ENCODE measurements around the gene TMPRSS12. TPM values are rescaled to one million over a fixed set of nuclear protein-coding genes. Genes with fewer than 3 reads are reported as not detected.

Gene TMPRSS12
- total RNA-seq, 2 experiments from 2014 or later: not detected

- peak overlapping the region; percentile 95 for H2AFZ ChIP-seq (ENCODE audit: low read length)
- H3K4me2 ChIP-seq (ENCODE audit: low read length): peak overlapping the region; percentile 77
- TF ChIP-seq CTCF (conservative IDR thresholded peaks at IDR 0.05; ENCODE audit: low read length) (no peak), EZH2phosphoT487 (IDR thresholded peaks at IDR 0.05; ENCODE audit: borderline replicate concordance, low read depth, low read length) (no peak)
- CTCF ChIA-PET (ENCODE audit: unreplicated experiment): no interaction called here
- POLR2A ChIA-PET: interaction anchor here (0.7 to 1.9 kb wide), 8 partner anchors 10 to 444 kb away, joined by 3 to 5 read pairs (median 3); no protein-coding TSS in a partner anchor
- 0 out of 2 replicates have a peak, but pooled peaks cover 8% of the 10 kb centered on the region for H3K36me3 ChIP-seq (ENCODE audit: insufficient read depth, low read length)
- H3K27ac ChIP-seq (ENCODE audit: low read depth, low read length, poor library complexity, severe bottlenecking): peak overlapping the region; percentile 99
- no peaks in the 10 kb centered on the region for H3K9me2 ChIP-seq (ENCODE audit: insufficient read depth, low read length)
- DNase-seq (ENCODE audit: low spot score): peak; percentile 64
- intact Hi-C loops (cut with micrococcal nuclease; ENCODE audit: unreplicated experiment): loop anchor here (2.0 kb wide), 4 partner anchors 63 to 315 kb away; partner anchors contain the start of genes ATF1, DAZAP2 and SLC11A2
- TSS peak; percentile 96 for BruUV-seq (replicated peaks)
- H4K20me1 ChIP-seq (ENCODE audit: insufficient read depth, low read length): no peaks in the 10 kb centered on the region; the same call in 1 of the 2 replicates
- no peaks in the 10 kb centered on the region for H3K9me3 ChIP-seq (ENCODE audit: low read length)
- peaks cover 53% of the 10 kb centered on the region for H3K4me1 ChIP-seq (ENCODE audit: insufficient read depth, low read length, poor library complexity, severe bottlenecking)
- H3K4me3 ChIP-seq (ENCODE audit: low read depth, low read length, poor library complexity, severe bottlenecking): peak overlapping the region; percentile 65
- H3K79me2 ChIP-seq (ENCODE audit: insufficient read depth, low read depth, low read length): peaks cover 39% of the 10 kb centered on the region
Observed at GRCh38 chr12:50923361-50924130, 80.8 kb downstream of the TMPRSS12 start.

DNA sequence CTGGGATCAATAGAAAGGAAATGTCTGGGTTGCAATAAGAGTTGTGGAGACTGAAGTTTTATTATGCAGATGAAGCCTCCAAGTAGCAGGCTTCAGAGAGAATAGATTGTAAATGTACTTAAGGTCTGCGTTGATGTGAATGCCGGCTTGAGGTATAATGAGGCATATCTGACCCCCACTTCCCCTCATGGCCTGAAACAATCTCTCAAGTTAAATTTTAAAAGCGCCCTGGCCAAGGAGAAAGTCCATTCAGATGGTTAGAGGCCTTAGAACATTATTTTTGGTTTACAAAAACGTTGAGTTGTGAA lies 81.4 kb downstream of the TMPRSS12 start:
- intact Hi-C loops (cut with micrococcal nuclease; ENCODE audit: unreplicated experiment): loop anchor here (2.0 kb wide), 3 partner anchors 63 to 159 kb away; partner anchors contain the start of genes ATF1 and SLC11A2

More for the DNA sequence above, 81.4 kb downstream of the TMPRSS12 start:
- no peaks in the 10 kb centered on the region for H3K9me3 ChIP-seq (ENCODE audit: low read length)
- 0 out of 2 replicates have a peak, but pooled peaks cover 8% of the 10 kb centered on the region for H3K36me3 ChIP-seq (ENCODE audit: insufficient read depth, low read length)
- peak overlapping the region; percentile 65 for H3K4me3 ChIP-seq (ENCODE audit: low read depth, low read length, poor library complexity, severe bottlenecking)
- peaks cover 45% of the 10 kb centered on the region for H3K79me2 ChIP-seq (ENCODE audit: insufficient read depth, low read depth, low read length)
- DNase-seq (ENCODE audit: low spot score): no peak
- peak overlapping the region; percentile 95; the same call in 1 of the 2 replicates for H2AFZ ChIP-seq (ENCODE audit: low read length)
- H4K20me1 ChIP-seq (ENCODE audit: insufficient read depth, low read length): no peaks in the 10 kb centered on the region; the same call in 1 of the 2 replicates
- H3K9me2 ChIP-seq (ENCODE audit: insufficient read depth, low read length): no peaks in the 10 kb centered on the region
- BruUV-seq (replicated peaks): no TSS peak
- peak overlapping the region; percentile 99 for H3K27ac ChIP-seq (ENCODE audit: low read depth, low read length, poor library complexity, severe bottlenecking)
- TF ChIP-seq CTCF (conservative IDR thresholded peaks at IDR 0.05; ENCODE audit: low read length) (no peak), EZH2phosphoT487 (IDR thresholded peaks at IDR 0.05; ENCODE audit: borderline replicate concordance, low read depth, low read length) (no peak)
- H3K4me1 ChIP-seq (ENCODE audit: insufficient read depth, low read length, poor library complexity, severe bottlenecking): peaks cover 59% of the 10 kb centered on the region
- CTCF ChIA-PET (ENCODE audit: unreplicated experiment): no interaction called here
- POLR2A ChIA-PET: interaction anchor here (1.0 to 1.9 kb wide), 6 partner anchors 10 to 294 kb away, joined by 3 to 12 read pairs (median 5); partner anchors contain the start of gene POU6F1
- peak overlapping the region; percentile 77 for H3K4me2 ChIP-seq (ENCODE audit: low read length)

Data from OCI-LY7 (cell line).